HG02642 (cell line): Measurements from ENCODE around the gene TMEM87B.
"Not testable (repeated sequence)": the region's sequence is repeated elsewhere in the genome, so short reads cannot be mapped to it uniquely, and the experiment has no call there.

Source experiments
- ATAC-seq: cut with Tn5 transposase; IDR thresholded peaks from one replicate; pipeline ENCODE4 v1.9.1; 2021; ENCODE audit warnings: mild to moderate bottlenecking; ENCODE audit not compliant: unreplicated experiment, poor library complexity

The TMEM87B gene

DNA sequence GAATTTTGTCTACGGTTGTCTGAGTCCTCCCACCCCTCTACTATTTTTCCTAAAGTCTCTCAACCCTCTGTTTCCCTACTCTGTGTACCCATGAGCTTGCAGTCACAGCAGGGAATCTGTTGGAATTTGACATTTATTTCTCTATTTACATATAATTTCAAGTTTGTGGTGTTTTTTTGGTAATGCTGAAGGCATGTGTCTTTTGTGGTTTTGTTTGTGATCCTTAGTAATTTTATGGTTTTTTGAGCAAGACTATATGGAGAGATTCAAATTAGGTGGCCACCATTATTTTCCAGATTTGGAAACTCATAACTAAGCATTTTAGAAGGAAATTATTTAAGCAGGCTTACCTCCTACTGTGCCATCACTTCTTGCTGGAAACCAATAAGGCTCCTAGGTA lies 55.9 kb downstream of the TMEM87B start:
- no peak for ATAC-seq

DNA sequence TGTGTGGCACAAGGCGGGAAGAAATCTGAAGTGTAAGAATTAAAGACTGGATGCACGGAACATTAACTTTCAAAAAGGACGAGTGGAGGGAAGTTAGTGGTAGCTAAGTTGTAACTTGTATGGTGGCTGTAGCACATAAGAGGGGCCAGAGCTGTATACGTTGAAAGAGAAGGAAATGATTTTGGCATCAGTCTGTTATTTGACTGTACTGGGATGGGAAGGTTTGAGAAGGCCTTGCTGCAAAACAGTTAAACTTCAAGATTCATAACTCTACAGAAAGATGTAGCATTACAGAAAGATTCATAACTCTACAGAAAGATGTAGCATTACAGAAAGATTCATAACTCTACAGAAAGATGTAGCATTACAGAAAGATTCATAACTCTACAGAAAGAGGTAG lies 58.3 kb downstream of the TMEM87B start:
- ATAC-seq = not testable (repeated sequence)

DNA sequence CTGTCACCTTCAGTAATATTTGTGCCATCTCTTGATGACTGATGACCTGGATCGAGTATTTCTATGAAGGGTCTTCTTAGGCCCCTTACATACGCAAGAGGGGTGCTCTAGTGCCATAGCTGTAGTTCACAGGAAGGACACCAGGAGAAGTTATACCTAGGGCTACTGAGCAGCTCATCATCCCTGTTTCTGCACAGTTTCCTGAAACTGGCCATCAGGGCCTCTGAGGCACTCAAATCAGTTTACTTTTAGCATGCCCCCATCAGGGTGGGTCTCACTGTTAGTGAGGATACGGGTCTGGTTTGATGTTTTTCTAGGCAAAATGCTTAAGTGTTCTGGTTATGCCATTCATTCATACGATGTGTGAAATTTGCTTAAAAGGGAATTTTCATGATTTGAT lies 63.1 kb downstream of the TMEM87B start:
- no peak for ATAC-seq

DNA sequence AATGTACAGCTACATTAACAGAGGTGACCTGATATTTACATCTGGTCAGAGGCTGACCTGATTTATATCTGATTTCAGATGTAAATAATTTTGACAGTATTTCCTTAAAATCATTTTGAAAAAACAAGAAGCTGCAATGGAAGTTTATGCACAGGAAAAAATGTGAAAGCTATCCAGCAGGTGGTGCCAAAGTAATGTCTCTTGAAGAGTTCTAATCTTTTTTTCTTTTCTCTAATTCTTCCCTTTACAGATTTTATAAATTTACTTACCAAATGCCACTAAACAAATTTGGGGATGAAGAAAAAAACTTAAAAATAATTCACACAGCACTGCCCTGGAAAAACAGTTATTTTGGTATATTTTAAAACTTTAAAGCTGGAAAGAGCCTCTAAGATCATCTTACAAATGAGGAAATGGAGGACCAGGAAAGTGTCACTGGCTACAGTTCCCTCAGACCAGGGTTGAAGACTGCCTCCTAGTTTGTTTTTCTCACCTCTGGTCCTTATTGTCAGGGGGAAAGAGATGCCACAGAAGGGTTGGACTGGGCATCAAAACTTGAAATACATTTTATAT lies 66.7 kb downstream of the TMEM87B start:
- no peak for ATAC-seq

DNA sequence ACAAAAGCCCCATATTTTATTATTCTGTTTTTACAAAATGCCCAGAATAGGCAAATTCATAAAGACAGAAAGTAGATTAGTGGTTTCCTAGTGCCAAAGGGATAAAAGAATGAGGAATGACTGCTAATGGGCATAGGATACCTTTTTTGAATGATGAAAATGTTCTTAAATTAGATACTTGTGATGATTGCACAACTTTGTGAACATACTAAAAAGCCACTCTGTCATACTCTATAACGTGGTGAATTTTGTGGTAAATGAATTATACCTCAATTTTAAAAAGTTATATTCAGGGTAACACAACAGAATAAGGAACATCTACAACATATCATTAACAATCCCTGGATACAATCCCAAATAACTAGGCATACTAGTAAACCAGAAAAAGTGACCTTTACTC lies 74.0 kb downstream of the TMEM87B start:
- ATAC-seq = no peak

DNA sequence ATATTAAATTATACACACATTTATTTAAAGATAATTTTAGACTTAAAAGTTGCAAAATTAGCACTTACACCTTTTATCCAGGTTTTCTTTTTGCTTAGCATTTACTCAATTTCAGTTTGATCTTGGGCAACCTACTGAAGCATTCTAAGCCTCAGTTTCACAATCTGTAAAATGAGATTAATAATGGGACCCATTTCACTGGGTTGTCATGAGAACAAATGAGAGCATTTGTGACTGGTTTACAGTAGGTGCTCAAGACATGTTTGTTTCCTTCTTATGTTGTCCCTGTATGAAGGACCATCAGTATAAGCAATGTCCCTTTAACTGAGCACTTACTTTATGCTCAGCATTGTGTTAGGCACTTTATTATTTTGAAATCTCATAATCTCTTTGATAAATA lies 78.3 kb downstream of the TMEM87B start:
- ATAC-seq = no peak

DNA sequence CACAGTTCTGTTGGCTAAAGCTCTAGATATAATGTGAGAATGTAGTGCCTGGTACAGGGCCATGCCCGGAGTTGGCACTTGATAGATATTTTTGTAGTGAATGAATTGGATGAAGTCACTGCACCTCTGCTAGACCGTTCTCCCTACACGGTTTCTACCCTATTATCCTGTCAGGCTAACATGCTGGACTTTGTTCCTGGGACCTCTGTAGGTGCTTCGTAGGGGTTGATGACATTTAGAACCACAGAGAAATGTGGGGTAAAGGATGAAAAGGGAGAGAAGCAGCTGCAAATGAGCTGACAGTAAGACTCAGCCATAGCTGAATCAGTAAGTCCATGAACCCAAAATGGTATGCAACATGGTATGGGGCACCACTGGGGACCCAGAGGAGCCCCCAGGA lies 79.1 kb downstream of the TMEM87B start:
- ATAC-seq = no peak

DNA sequence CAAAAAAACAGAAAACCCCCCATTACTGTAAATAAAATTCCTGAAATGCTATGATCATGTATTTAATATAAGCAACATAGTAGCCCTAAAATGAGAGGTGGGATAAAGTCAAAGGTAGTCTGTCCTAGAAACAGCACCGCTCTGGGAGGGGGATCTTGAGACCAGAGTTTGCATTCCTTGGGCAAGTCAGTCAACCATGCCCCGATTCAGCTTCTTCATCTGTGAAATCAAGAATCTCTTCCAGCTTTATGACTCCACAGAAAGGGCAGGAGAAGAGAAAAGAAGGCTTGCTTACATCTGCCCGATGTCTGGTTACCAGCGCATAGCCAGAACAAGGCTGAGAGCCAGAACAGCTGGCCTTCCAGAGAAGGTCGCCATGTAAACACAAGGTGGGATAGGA lies 81.0 kb downstream of the TMEM87B start:
- ATAC-seq = no peak

DNA sequence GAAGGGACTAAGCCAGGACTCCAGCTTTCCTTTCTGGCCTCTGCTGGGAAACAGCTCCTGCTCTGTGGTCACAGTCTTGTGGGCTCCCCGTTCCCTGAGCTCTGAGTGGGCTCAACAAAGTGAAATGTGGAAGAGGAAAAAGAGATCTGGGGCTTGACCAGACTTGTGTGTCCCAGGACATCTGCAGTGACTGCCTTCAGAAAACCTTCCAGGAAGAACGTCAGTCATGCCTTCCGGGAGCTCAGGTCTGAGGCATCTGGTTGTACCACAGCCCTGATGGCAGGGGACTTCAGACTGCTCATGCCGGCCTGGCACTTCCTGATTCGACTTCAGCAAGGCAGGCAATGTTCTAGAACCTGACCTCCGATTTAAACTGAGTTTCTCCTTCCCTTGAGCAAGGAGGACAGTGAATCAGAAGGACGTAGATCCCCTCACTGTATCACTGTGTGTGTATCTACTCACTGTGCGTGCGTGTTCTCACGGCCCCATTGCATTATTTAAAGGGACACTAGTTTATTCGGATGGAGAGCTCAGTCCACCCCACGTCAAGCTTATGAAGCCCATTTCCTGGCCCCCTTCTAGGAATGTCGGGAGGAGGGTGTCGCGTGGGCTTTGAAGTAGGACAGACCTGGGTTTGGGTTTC lies 82.6 kb downstream of the TMEM87B start:
- ATAC-seq = no peak

DNA sequence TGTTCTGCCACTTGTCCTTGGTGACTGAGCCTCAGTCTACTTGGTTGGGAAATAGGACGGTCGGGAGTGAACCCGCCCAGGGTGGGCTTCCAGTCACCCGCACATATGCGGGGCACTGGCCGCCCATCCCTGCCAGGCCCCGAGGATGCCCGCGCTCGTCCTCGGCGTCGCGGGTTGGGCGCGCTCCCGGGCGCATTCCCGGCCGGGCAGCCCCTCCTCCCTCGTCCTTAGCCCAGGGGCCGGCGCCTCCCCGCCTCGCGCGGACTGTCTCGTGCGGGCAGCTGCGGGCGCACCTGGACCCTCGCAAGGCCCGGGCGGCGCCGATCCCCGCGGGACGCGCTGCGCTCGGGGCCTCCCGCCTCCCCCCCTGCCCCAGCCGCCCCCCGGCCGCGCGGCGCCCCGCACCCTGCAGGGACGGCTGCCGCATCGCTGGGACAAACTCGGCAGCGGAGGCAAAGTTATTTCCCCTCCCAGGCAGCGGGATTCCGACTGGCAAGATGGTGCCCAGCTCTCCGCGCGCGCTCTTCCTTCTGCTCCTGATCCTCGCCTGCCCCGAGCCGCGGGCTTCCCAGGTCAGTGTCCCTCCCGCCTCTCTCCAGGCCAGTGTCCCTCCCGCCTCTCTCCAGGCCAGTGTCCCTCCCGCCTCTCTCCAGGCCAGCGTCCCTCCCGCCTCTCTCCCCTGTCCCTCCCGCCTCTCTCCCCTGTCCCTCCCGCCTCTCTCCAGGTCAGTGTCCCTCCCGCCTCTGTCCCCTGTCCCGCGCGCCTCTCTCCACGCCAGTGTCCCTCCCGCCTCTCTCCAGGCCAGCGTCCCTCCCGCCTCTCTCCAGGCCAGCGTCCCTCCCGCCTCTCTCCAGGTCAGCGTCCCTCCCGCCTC lies 83.3 kb downstream of the TMEM87B start, which contains the start of gene FBLN7:
TSS of gene FBLN7 (plus strand) at position 227 of the 874 bp plus-strand sequence. CDS start at position 498, 271 bp downstream.
- ATAC-seq = no peak

DNA sequence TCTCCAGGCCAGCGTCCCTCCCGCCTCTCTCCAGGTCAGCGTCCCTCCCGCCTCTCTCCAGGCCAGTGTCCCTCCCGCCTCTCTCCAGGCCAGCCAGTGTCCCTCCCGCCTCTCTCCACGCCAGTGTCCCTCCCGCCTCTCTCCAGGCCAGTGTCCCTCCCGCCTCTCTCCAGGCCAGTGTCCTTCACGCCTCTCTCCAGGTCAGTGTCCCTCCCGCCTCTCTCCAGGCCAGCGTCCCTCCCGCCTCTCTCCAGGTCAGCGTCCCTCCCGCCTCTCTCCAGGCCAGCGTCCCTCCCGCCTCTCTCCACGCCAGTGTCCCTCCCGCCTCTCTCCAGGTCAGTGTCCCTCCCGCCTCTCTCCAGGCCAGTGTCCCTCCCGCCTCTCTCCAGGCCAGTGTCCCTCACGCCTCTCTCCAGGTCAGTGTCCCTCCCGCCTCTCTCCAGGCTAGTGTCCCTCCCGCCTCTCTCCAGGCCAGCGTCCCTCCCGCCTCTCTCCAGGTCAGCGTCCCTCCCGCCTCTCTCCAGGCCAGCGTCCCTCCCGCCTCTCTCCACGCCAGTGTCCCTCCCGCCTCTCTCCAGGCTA lies 84.1 kb downstream of the TMEM87B start:
- ATAC-seq = not testable (repeated sequence)

DNA sequence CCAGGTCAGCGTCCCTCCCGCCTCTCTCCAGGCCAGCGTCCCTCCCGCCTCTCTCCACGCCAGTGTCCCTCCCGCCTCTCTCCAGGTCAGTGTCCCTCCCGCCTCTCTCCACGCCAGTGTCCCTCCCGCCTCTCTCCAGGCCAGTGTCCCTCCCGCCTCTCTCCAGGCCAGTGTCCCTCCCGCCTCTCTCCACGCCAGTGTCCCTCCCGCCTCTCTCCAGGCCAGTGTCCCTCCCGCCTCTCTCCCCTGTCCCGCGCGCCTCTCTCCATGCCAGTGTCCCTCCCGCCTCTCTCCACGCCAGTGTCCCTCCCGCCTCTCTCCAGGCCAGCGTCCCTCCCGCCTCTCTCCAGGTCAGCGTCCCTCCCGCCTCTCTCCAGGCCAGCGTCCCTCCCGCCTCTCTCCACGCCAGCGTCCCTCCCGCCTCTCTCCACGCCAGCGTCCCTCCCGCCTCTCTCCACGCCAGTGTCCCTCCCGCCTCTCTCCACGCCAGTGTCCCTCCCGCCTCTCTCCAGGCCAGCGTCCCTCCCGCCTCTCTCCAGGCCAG lies 84.7 kb downstream of the TMEM87B start:
- ATAC-seq = not testable (repeated sequence)

DNA sequence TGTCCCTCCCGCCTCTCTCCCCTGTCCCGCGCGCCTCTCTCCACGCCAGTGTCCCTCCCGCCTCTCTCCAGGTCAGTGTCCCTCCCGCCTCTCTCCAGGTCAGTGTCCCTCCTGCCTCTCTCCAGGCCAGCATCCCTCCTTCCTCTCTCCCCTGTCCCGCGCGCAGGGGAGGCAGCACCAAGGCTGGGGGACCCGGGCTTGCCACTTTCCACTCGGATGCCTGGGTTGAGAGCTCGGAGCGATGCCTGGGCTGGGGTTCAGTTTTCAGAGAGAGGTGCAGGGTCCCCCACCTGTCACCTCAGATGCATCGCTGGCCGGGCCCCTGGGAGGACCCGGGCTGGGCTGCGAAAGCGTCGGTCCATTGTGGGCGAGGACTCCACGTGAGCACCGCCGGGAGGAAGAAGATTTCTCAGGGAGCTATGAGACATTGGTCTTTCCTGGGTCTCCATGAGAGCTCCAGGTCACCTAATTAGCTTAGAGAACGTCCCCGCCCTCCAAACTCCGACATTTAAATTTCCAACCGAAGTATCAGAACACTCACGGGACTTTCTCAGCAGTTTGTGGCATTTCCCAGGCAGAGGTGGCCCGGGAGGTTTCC lies 85.2 kb downstream of the TMEM87B start:
- ATAC-seq = no peak

DNA sequence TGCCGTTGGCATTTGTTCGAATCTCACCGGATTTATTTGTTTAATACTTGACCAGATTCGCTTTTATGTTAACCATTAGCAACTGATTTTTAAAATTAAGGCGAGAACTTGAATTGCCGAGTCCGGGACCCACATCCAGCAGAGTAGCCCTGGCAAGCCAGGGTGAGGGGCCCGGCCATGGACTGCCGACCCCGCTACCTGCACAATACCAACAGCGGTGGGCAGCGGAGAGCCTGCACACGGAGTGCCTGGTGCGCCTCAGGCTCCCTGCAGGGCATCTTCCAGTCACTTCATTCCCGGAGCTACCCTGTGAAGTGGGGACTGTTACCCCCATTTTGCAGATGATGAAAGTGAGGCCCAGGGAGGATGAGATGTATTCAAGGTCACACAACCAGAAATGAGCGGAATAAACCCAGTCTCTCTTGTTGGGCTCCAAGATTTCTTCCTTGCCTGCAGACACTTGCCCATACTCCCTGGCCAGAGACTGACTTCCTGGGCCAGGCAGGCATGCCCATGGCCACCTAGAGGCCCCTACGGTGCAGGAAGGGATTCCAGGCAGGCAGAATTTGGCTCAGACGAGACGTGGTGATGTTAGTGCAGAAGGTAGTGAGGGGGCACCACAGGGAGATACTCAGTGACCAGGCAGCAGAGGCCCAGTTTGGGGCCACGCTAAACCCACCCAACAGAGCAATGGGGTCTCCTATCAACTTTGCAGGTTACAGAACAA lies 86.0 kb downstream of the TMEM87B start:
- ATAC-seq = no peak

DNA sequence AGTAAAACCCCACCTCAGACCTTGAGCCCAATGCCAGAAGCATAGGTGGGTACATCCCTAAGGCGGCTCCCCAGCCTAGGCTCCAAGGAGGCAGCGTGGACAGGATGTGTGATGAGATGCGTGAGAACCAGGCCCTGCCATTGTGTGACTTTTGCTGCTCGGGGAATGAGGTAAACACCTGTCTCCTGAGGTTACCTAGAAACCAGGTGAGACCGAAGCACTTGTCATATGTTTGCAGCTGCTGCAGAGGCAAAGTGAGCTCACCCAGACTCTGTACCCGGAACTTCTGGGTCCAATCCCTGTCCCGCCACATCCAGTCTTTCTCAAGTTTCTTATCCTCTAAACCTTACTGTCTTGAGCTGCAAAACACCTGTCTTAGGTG lies 86.5 kb downstream of the TMEM87B start:
- ATAC-seq = no peak

DNA sequence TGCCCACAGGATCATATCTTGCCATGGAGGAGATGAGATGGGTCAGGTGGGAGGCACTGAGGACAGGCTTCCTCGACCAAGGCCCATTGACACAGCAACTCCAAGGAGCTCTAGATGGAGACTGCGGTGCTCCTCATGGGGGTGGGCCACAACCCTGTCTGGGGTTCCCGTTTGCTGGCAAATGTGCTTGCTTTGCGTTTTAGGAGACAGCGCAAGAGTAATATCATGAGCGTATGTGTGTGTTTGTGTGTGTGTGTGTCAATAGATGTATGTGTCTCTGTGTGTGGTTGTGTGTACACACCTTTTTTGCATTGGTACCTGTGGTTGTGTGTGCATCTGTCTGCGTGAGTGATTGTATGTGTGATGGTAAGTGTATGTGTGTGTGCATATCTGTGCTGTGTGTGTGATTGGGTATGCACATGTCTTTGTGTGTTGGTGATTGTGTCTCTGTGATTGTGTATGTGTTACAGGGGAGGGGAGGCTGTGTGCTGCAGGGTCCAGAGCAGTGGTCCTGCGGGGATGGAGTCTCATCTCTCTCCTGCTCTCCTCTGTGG lies 87.5 kb downstream of the TMEM87B start:
- ATAC-seq = no peak

DNA sequence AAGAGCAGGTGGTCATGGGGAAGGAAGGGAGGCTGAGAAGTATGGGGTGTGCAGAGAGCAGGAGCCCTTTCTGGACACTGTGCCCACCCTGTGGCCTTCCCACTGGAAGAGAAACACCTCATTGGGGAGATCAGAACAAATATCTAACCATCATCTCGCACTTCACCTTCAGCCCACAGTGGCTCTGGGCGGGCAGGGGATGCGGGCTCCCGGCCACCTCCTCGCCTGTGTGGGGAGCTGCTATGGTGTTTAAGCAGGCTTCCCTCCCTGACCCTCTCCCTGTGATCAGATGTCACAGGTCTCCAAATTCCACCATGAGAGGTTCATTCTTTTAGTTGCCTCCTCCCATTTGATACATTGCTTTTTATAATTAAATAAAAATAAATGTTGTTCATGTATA lies 88.1 kb downstream of the TMEM87B start:
- ATAC-seq = no peak

DNA sequence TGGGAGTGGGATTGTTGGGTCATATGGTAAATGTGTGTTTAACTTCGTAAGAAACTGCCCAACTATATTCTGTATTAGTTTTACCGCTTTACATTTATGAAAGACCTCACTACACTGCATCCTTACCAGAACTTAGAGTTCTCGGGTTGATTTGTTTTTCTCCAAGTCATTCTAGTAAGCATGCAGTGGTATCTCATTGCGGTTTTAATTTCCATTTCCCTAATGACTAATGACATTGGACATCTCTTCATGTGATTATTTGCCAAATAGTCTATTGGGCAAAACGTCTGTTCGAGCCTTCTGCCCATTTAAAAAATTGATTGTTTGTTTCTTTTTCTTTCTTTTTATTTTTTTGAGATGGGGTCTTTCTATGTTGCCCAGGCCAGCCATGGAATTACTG lies 89.9 kb downstream of the TMEM87B start:
- no peak for ATAC-seq

DNA sequence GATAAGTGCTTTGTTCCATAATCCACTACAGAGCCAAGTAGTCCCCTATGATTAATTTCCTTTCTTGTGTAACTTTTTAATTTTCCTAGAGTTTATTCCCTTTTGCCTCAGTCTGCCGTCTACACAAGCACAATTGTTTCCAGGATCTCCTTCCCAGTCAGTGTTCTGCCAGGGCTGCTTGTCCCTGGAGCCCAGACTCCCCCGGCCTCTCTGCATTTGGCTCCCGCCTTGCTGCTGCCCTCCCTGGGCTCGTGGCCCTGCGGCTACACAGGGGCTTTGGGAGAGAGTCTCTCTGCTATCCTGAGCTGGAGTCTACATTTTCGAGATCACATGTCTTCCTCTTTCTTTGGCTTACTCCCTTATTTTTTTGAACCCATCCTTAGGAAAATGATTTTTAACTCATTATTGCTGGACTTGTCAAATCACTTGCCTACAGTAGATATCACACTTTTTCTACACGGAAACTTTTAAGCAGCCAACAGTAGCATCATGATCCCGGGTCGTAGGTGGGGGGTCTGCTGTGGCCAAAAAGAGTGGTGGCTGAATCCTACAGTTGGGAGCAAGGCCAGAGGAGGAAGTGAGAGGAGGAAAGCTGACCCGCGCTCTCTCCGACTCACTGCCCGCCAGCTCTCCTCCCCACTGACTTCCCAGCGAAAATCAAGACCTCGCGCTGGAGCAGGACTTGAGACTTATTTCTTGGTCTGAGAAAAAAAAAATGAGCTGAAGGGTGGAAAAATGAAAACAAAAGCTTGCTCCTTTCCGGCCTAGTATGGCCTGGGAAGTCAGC lies 92.5 kb downstream of the TMEM87B start:
- no peak for ATAC-seq
